ENCODE data around the gene MCF2L2. TPM values are rescaled to one million over a fixed set of nuclear protein-coding genes. Genes with fewer than 3 reads are reported as not detected.

The MCF2L2 gene
- total RNA-seq, 1 donor from 2014 or later, result 2.7 TPM

DNA sequence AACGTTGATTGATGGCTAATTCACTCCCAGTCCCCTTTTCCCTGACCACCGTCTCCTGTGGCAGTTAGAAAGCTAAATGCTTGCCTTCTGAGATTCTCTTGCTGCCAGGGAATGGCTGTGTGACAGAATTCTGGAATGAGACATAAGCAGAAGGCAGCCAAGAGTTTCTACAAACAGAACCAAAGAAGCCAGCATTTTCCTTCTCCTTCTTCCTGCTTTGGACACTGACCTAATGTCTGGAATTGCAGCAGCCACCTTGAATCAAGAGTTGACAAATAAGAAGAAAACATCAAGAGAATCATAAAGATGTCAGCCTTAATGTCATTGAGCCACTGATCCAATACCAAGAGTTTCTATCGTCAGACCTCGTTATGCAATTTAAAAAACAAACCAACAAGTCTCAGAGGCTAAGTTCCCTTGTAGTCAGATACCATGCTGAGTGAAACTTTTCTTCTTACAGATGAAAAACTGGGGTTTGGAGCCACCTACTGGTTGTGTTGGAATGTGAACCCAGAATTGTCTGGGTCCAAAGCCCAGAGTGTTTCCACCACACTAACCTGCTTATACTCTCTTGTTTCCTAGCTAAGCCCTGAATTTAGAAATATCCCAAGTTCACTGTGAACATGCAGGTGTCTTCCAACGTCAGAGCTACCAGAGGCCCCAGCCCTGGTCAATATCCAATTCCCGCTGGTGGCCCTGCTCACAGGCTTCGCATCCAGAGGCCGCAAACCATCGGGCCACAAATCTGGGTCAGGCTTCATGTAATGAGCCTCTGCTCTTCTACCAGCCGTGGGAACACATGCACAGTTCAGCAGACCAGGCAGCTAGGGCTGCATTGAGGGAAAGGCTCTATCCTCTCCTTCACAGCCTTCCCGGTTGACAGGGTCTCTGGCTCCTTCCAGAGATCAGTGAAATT, 42.5 kb downstream of the MCF2L2 start:
- no peak overlapping the region for H3K4me3 Mint-ChIP-seq
- DNase-seq (ENCODE audit: extremely low spot score, unreplicated experiment), result no peak

DNA sequence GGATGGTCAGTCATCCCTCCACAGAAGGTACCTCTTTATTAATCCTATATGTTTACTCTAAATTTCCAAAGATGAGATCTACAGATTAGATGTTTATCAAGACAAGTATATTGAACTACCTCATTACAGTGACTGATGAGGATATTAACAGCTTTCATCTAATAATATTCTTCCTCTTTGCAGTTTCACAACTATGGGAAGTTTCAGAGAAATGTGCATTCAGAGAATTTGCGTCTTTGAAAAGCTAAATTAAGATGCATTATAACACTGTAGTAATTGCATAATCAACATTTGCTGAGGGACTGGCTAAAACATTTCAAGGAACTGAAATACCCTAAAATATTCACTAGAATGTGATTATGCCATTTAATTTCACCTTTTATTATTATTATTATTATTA, 46.7 kb downstream of the MCF2L2 start:
- Mint-ChIP-seq H3K4me1 (ENCODE audit: unreplicated experiment) (peaks cover 8% of the 10 kb centered on the region), H3K27ac (no peak overlapping the region), H3K4me3 (no peak overlapping the region), H3K36me3 (no peaks in the 10 kb centered on the region), H3K27me3 (no peaks in the 10 kb centered on the region), H3K9me3 (no peaks in the 10 kb centered on the region)
- DNase-seq (ENCODE audit: extremely low spot score, unreplicated experiment), result no peak
- TF ChIP-seq, protein P1, sequence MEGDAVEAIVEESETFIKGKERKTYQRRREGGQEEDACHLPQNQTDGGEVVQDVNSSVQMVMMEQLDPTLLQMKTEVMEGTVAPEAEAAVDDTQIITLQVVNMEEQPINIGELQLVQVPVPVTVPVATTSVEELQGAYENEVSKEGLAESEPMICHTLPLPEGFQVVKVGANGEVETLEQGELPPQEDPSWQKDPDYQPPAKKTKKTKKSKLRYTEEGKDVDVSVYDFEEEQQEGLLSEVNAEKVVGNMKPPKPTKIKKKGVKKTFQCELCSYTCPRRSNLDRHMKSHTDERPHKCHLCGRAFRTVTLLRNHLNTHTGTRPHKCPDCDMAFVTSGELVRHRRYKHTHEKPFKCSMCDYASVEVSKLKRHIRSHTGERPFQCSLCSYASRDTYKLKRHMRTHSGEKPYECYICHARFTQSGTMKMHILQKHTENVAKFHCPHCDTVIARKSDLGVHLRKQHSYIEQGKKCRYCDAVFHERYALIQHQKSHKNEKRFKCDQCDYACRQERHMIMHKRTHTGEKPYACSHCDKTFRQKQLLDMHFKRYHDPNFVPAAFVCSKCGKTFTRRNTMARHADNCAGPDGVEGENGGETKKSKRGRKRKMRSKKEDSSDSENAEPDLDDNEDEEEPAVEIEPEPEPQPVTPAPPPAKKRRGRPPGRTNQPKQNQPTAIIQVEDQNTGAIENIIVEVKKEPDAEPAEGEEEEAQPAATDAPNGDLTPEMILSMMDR (conservative IDR thresholded peaks at IDR 0.05), result no peak

More for the DNA sequence above, 42.5 kb downstream of the MCF2L2 start:
- Mint-ChIP-seq H3K36me3 (no peaks in the 10 kb centered on the region), H3K27ac (peak overlapping the region; percentile 77), H3K4me1 (ENCODE audit: unreplicated experiment) (peaks cover 8% of the 10 kb centered on the region), H3K9me3 (no peaks in the 10 kb centered on the region), H3K27me3 (no peaks in the 10 kb centered on the region)
- TF ChIP-seq, protein P1 (conservative IDR thresholded peaks at IDR 0.05), result peak; percentile 87

DNA sequence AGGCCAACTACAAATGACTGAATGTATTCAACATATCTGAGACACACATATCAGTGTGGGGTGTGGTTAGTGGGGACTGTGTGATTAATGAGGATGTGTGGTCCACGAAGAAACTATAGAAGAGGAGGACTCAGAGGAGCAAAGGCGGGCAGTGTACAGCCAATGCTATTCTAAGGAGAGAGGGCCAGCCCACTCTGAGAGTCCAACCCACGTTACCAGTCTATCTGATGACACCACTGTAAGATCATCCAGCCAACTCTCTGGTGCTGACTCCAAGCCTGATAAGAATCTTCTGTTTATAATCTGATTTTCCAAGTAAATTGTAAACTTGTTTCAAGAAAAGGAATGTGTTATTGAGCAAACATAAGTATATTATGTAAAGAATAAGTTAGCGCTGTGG, 47.2 kb downstream of the MCF2L2 start:
- Mint-ChIP-seq H3K4me3 (no peak overlapping the region), H3K4me1 (ENCODE audit: unreplicated experiment) (peaks cover 8% of the 10 kb centered on the region), H3K27ac (peak overlapping the region; percentile 74), H3K36me3 (no peaks in the 10 kb centered on the region), H3K27me3 (no peaks in the 10 kb centered on the region), H3K9me3 (no peaks in the 10 kb centered on the region)
- no peak for DNase-seq (ENCODE audit: extremely low spot score, unreplicated experiment)
- TF ChIP-seq, protein P1 (conservative IDR thresholded peaks at IDR 0.05), result no peak

DNA sequence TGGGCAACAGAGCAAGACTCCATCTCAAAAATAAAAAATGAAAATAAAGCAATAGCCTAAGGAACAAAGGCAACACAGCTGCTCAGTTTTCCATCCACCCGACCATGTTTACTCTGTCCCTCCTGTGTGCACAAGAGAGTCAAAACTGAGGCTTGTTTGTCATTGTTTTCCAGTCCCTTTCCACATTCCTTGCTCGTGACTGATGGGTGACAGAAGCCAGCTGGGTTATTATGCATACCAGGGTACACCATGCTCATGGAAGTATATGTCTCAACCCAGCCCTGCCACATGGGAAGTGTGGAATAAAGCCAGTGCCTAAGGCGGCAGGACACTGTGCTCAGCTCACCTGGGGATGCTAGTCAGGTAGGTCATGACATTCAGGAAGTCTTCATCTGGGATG, 49.5 kb downstream of the MCF2L2 start:
- H3K4me1 Mint-ChIP-seq (ENCODE audit: unreplicated experiment), result peaks cover 5% of the 10 kb centered on the region
- no peak for DNase-seq (ENCODE audit: extremely low spot score, unreplicated experiment)
- no peak overlapping the region for H3K27ac Mint-ChIP-seq
- TF ChIP-seq, protein P1 (conservative IDR thresholded peaks at IDR 0.05), result no peak
- H3K36me3 Mint-ChIP-seq, result no peaks in the 10 kb centered on the region
- H3K4me3 Mint-ChIP-seq, result no peak overlapping the region
- H3K27me3 Mint-ChIP-seq, result peaks cover 1% of the 10 kb centered on the region
- H3K9me3 Mint-ChIP-seq, result no peaks in the 10 kb centered on the region

DNA sequence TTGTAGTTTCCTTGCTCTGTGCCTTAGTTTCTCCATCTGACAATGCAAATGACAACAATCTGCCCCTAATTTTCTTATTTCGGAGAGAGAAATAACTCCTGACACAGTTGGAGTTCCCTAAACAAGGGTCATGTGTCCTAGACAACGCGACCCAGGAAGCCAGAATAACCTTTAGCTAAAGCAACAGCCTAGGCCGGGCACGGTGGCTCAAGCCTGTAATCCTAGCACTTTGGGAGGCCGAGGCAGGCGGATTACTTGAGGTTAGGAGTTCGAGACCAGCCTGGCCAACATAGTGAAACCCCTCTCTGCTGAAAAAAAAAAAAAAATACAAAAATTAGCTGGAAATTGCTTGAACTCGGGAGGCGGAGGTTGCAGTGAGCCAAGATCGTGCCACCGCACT, 49.9 kb downstream of the MCF2L2 start:
- Mint-ChIP-seq H3K9me3 (no peaks in the 10 kb centered on the region), H3K36me3 (no peaks in the 10 kb centered on the region), H3K4me3 (no peak overlapping the region), H3K27me3 (peaks cover 4% of the 10 kb centered on the region), H3K4me1 (ENCODE audit: unreplicated experiment) (peaks cover 5% of the 10 kb centered on the region), H3K27ac (no peak overlapping the region)
- no peak for DNase-seq (ENCODE audit: extremely low spot score, unreplicated experiment)
- TF ChIP-seq, protein P1 (conservative IDR thresholded peaks at IDR 0.05), result no peak

All from type B pancreatic cell (in vitro differentiated cells).